NK-92 (cell line): Measurements from ENCODE around the gene NFIC.

Experiments used
- DNase-seq: peaks from one replicate; lab custom pipeline; 2025; ENCODE audit not compliant: unreplicated experiment; lab: John Stamatoyannopoulos, UW

The NFIC gene

GRCh38 chr19:3464587-3465235 lies 98.3 kb downstream of the NFIC start:
- no peak for DNase-seq

- DNase-seq, result no peak
These were observed 99.2 kb downstream of the NFIC start for GRCh38 chr19:3465552-3465951.

- no peak for DNase-seq
These were observed 100.3 kb downstream of the NFIC start for GRCh38 chr19:3466635-3467034.

- DNase-seq, result no peak
These were observed 101.2 kb downstream of the NFIC start for GRCh38 chr19:3467437-3468198.

GRCh38 chr19:3468211-3468610 lies 101.8 kb downstream of the NFIC start:
- DNase-seq, result no peak

GRCh38 chr19:3469638-3470499 lies 103.5 kb downstream of the NFIC start:
- DNase-seq, result no peak

GRCh38 chr19:3470500-3471128 lies 104.2 kb downstream of the NFIC start:
- DNase-seq, result no peak

- DNase-seq, result no peak
These were observed 105.7 kb downstream of the NFIC start for GRCh38 chr19:3471954-3472655.

- no peak for DNase-seq
These were observed 107.6 kb downstream of the NFIC start for GRCh38 chr19:3474010-3474409.

- DNase-seq, result no peak
These were observed 108.2 kb downstream of the NFIC start for GRCh38 chr19:3474614-3475013.

GRCh38 chr19:3475449-3475848 lies 109.1 kb downstream of the NFIC start:
- no peak for DNase-seq

- DNase-seq, result no peak
These were observed 110.4 kb downstream of the NFIC start for GRCh38 chr19:3476830-3477229.

GRCh38 chr19:3477506-3477905 lies 111.1 kb downstream of the NFIC start:
- no peak for DNase-seq

GRCh38 chr19:3477951-3478350 lies 111.6 kb downstream of the NFIC start:
- no peak for DNase-seq

GRCh38 chr19:3478409-3479176 lies 112.2 kb downstream of the NFIC start:
- DNase-seq, result no peak

- no peak for DNase-seq
These were observed 112.9 kb downstream of the NFIC start for GRCh38 chr19:3479177-3479833.

- DNase-seq, result no peak
These were observed 113.4 kb downstream of the NFIC start for GRCh38 chr19:3479834-3480215.

- DNase-seq, result no peak
These were observed 114.2 kb downstream of the NFIC start, which contains the start of gene SMIM24 for GRCh38 chr19:3480383-3481091. Gene SMIM24, minus strand, starts transcription at chr19:3480525. Its CDS starts 62 bp downstream, at chr19:3480463.
